Activated naive CD8-positive, alpha-beta T cell treated with anti-CD3 and anti-CD28 coated beads, Interleukin-2, amount 50 U/mL, for 24 hours (primary cell): ENCODE data around the gene TRNP1.

Experiments used
- ATAC-seq: fragments of 150-1000 bp; cut with Tn5 transposase; one replicate; pipeline ENCODE4 v1.10.0; 2021
- DNase-seq: peaks from one replicate; pipeline ENCODE4 v3.0.0; 2021
- H3K27ac Mint-ChIP-seq: one replicate; pipeline ENCODE4 v1.8.0; 2021; ENCODE audit warnings: mild to moderate bottlenecking, mixed read lengths
- H3K27me3 Mint-ChIP-seq: one replicate; pipeline ENCODE4 v1.8.0; 2021; ENCODE audit warnings: mixed read lengths
- H3K36me3 Mint-ChIP-seq: one replicate; pipeline ENCODE4 v1.8.0; 2021; ENCODE audit warnings: low read depth, mixed read lengths
- H3K4me1 Mint-ChIP-seq: one replicate; pipeline ENCODE4 v1.8.0; 2021; ENCODE audit warnings: mixed read lengths
- H3K4me3 Mint-ChIP-seq: one replicate; pipeline ENCODE4 v1.8.0; 2021; ENCODE audit warnings: mild to moderate bottlenecking, moderate library complexity, mixed read lengths
- H3K9me3 Mint-ChIP-seq: one replicate; pipeline ENCODE4 v1.8.0; 2021; ENCODE audit warnings: mixed read lengths

Gene TRNP1

DNA sequence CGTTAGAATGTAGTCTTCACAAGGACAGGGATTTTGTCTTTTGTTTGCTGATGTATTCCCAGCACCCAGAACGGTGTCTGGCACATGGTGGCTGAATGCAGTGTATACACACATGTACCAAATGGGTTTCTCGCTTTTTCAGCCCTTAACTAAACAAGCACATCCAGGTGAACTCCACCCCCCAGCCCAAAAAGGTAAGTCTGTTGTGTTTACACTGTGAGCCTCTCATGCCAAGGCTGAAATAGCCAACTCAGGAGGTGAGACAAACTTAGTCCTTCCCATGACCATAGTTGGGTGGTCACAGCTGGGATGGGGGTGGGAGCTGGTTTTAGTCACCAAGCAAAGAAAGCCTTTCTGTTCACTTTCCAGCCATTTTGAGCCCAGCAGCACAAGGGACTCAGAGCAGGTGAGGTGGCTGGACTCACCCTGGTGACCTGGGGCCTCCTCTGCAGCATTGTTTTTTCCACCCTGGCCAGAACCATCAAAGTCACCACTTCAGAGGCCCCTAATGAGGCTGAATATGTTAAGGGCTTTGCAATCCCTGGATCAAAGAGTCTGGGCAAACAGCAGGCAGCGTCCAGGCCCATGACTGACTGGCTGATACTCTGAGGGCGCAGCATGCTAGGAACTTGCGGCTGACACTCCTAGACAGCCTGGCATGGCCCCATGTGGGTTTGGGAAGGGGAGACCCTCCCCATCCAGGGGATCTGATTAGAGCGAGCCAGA, 10.4 kb downstream of the TRNP1 start:
- Mint-ChIP-seq H3K36me3 (no peaks in the 10 kb centered on the region), H3K4me3 (no peak overlapping the region), H3K4me1 (peaks cover 3% of the 10 kb centered on the region), H3K9me3 (no peaks in the 10 kb centered on the region), H3K27me3 (no peaks in the 10 kb centered on the region), H3K27ac (no peak overlapping the region)
- DNase-seq (no peak), ATAC-seq (no peak)

DNA sequence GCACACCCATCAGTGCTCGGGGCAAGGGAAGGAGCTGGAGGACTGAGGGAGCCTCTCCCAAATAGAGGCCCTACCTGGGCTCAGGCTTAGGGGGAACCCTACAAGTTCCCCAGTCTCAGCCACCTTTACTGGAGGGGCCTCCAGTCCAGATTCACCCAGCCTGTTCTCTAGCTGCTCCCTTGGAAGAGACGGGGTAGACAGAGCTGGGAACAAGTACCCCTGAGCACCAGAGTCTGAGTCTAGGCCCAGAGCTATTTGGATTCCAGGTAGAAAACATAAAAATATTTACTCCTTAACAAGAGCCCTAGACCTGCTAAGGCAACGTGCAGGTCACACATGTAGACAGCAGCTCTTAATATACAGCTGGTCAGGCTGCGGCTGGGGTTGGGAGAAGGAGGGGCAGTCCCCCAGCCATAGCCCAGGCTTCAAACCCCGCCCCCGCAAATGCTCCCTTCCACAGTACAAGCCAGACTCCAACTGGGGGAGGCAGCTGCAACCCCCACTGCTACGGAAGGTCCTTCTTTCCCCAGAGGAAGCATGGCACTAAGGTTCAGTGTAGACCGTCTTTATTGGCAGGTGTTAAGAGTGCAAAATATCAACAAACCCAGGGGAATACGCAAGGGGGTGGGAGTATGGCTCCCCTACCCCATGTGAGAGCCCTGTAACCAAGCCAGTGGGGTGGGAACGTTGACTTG, 11.1 kb downstream of the TRNP1 start:
- DNase-seq (no peak), ATAC-seq (no peak)
- H3K4me3 Mint-ChIP-seq, result no peak overlapping the region
- no peaks in the 10 kb centered on the region for H3K9me3 Mint-ChIP-seq
- no peak overlapping the region for H3K27ac Mint-ChIP-seq
- peaks cover 3% of the 10 kb centered on the region for H3K4me1 Mint-ChIP-seq
- H3K27me3 Mint-ChIP-seq, result no peaks in the 10 kb centered on the region
- no peaks in the 10 kb centered on the region for H3K36me3 Mint-ChIP-seq

DNA sequence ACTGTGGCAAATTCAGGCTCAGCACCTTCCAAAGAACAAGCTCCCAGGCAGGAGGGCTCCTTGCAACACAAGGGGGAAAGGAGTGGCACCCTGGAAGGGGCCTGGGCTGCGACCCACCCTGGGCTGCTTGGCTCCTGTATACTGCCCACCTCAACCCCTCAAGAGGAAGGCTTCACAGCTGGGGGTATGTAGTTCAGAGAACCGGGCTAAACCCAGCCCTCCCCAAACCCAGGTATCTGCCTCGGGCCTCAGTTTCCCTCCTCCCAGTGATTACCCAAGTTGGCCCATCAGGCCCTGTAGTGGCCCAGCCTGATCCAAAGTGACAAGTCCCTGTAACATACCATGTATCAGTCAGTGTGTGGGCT, 11.7 kb downstream of the TRNP1 start:
- DNase-seq (no peak), ATAC-seq (no peak)
- no peaks in the 10 kb centered on the region for H3K9me3 Mint-ChIP-seq
- H3K27ac Mint-ChIP-seq, result no peak overlapping the region
- H3K27me3 Mint-ChIP-seq, result no peaks in the 10 kb centered on the region
- no peaks in the 10 kb centered on the region for H3K36me3 Mint-ChIP-seq
- peaks cover 3% of the 10 kb centered on the region for H3K4me1 Mint-ChIP-seq
- H3K4me3 Mint-ChIP-seq, result no peak overlapping the region

DNA sequence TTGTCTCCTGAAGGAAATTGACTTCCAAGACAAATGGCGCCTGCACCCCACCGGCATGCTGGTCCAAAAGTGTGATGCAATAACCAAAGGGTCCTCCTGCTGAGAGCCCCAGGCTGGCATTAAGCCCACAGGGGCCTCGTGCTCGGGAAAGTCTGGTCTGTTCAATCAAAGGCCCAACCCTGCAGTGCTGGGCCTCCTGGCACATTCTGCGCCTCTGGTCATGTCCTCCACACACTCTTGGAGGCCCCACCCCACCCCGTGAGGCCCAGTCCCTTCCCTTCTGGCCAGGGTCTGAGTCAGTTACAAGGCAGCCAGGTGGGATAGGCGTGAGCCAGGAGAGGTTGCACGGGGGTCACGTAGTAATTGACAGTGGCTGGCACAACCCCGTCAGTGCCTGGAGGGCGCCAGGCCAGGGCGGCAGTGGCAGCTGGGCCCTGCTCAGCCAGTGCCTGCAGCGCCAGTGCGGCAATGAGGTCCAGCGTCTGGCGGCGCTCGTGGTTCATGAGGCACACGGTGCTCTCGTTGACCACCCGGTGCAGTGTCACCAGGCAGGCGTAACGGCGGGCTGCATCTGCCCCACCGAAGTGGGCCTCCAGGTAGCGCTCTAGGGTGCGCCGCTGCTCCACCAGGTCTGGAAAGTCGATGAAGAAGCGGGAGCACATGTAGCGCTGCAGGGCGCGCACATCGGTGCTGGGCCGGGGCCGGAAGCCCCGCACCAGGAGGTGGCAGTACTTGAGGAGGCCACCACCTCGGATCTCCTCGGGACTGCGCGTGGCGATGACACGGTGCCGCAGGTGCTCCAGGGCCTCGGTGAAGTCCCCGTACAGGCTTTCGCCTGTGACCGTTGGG, 12.4 kb downstream of the TRNP1 start:
- ATAC-seq (no peak), DNase-seq (no peak)
- Mint-ChIP-seq H3K36me3 (no peaks in the 10 kb centered on the region), H3K4me3 (no peak overlapping the region), H3K4me1 (peaks cover 3% of the 10 kb centered on the region), H3K27me3 (peaks cover 5% of the 10 kb centered on the region), H3K27ac (no peak overlapping the region), H3K9me3 (no peaks in the 10 kb centered on the region)

DNA sequence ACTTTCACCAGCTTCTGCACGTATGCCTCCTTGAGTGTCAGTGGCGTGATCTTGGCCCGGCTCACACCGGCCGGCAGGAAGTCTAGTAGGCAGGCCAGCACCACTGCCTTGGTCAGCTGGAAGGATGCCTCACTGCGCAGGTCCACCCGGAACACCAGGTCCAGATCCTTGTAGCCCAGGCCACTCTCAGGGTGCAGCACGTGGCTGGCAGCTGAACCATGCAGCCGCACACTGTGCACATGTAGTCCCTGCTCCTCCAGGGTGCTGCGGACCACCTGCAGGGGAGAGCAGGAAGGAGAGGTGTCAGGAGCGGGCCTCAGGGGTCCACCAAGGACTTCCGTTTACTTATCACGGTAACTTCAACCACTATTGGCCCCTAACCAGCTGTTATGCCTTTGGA, 13.2 kb downstream of the TRNP1 start:
- peaks cover 3% of the 10 kb centered on the region for H3K4me1 Mint-ChIP-seq
- H3K4me3 Mint-ChIP-seq, result no peak overlapping the region
- no peak overlapping the region for H3K27ac Mint-ChIP-seq
- no peak for ATAC-seq
- no peaks in the 10 kb centered on the region for H3K36me3 Mint-ChIP-seq
- no peak for DNase-seq
- H3K27me3 Mint-ChIP-seq, result peaks cover 9% of the 10 kb centered on the region
- H3K9me3 Mint-ChIP-seq, result no peaks in the 10 kb centered on the region

DNA sequence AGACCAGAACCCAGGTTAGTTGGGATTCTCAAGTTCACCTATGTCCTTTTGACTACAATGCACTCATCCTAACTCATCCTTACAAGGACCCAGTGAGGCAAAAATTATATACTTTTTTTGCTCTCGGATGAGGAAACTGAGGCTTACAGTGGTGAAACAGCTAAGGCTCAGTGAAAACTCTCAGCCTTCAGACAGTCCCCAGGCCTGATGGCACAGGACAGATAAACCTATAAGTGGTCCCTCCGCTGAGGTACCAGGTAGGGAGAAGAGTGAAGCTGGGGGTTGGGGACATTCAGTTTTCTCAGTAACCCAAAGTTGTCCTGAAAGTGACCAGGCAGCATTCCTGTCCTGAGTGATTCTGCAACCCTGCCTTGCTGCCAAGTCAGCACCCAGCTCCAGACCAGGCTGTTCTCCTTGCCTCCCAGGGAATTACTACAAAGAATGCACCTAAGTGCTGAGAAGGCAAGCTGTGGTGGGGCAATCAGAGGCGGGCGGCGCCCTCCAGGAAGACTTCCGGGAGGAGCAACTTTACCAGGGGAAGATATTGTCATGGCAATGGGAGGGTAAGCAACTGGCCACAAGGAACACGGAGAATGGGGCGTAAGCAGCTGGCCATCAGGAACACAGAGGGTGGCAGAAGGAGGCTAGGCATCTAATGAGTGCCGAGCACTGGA, 14.6 kb downstream of the TRNP1 start:
- DNase-seq (no peak), ATAC-seq (no peak)
- no peaks in the 10 kb centered on the region for H3K36me3 Mint-ChIP-seq
- H3K4me3 Mint-ChIP-seq, result no peak overlapping the region
- peaks cover 20% of the 10 kb centered on the region for H3K27me3 Mint-ChIP-seq
- peaks cover 5% of the 10 kb centered on the region for H3K4me1 Mint-ChIP-seq
- H3K9me3 Mint-ChIP-seq, result no peaks in the 10 kb centered on the region
- no peak overlapping the region for H3K27ac Mint-ChIP-seq

DNA sequence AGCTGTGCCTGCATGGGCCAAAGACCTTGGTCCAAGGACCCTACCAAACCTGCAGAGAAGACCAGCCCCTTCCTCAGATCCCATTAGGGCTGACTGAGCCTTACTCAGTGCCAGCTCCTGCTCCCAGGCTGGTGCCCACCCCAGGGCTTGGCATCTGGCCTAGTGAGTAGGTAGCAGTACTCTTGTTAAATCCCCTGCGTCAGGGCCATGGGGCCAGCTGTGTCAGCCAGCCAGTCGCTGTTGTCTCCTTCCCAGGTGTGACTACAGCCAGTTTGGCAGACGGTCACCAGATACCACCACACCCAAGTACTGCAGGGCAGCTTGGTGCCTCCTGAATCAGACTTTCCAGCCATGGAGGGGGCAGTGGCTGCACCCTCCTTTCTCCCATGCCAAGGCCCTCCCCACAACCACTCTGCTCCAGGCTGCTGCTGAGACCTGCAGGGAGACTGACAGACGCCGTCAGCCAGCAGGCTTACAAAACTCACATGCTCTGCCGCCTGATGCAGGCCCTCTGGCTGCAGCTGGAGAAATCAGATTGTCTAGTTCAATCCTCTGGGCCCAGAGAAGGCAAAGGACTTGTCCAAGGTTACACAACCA, 16.2 kb downstream of the TRNP1 start:
- Mint-ChIP-seq H3K4me3 (no peak overlapping the region), H3K27me3 (peaks cover 24% of the 10 kb centered on the region), H3K9me3 (no peaks in the 10 kb centered on the region), H3K27ac (no peak overlapping the region), H3K36me3 (no peaks in the 10 kb centered on the region), H3K4me1 (peaks cover 7% of the 10 kb centered on the region)
- no peak for ATAC-seq
- no peak for DNase-seq

DNA sequence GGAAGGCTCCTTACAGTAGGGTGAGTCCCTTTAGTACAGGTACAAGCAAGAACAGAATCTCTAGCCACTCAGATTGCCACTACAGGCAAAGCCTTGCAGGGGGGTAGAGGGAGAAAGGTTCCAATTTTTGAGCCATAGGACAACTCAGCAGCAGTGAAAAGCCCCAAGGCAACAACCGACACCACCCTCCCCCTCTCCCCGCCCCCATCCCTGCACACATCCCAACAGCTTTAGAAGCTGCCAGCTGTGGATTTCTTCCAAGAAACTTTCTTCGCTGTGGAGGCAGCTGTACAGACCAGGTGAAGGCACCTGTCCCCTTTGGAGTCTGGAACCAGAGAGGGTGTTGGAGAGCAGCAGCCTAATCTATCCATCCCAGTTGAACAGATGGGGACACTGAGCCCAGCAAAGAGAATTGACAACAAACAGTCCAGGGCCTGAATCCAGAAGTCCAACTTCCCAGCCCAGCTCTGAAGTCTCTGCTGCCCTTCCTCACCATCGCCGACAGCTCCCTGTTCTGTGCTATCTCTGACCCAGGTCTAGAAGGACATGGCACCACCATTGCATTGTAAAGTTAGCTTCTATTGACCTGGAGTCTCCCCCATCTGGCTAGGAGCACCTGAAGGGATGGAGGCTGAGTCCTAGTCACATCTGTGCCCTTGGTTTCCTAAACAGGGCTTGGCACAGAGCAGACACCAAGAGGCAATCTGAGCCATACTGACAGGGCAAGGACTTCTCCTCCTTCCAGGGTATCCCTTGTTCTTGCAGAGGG, 16.9 kb downstream of the TRNP1 start:
- H3K27me3 Mint-ChIP-seq, result peaks cover 26% of the 10 kb centered on the region

DNA sequence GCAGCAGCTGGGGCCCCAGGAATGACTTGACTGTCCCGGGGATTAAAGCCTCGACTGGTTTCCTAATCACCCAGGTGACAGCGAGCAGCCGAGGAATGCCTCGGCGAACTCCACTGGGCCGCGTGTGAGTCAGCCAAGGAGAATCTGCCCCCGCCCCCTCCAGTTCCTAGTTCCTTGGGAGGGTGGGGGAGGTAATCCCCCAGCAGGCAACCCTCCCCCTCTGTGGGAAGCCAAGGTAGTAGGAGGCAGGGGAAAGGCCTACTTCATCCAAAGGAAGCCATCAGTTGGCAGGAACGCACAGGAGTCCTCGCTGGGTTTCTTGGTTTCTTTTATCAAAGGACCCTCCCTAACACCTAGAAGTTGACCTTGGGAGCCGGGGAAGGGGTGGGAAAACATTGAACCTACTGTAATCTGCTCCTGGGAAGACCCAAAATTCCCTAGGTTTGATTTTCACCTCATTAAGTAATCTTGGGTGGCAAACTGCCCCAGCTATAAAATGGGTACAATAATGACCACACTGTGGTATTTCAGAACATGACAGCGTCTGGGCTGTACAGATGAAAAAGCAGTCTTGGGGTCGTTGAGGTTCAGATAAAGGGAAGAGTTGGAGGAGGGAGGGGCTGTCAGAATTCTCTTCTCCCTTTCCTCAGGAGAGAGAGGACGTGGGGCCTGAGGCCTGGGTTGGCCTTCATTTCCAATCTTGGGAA, 17.7 kb downstream of the TRNP1 start:
- no peak for DNase-seq
- peaks cover 7% of the 10 kb centered on the region for H3K4me1 Mint-ChIP-seq
- H3K27me3 Mint-ChIP-seq, result peaks cover 26% of the 10 kb centered on the region
- no peaks in the 10 kb centered on the region for H3K9me3 Mint-ChIP-seq
- no peaks in the 10 kb centered on the region for H3K36me3 Mint-ChIP-seq
- no peak overlapping the region for H3K27ac Mint-ChIP-seq
- H3K4me3 Mint-ChIP-seq, result peak overlapping the region; percentile 34
- no peak for ATAC-seq

More for the DNA sequence above, 16.9 kb downstream of the TRNP1 start:
- H3K9me3 Mint-ChIP-seq, result no peaks in the 10 kb centered on the region
- H3K36me3 Mint-ChIP-seq, result no peaks in the 10 kb centered on the region
- H3K27ac Mint-ChIP-seq, result no peak overlapping the region
- H3K4me1 Mint-ChIP-seq, result peaks cover 7% of the 10 kb centered on the region
- no peak for DNase-seq
- ATAC-seq, result no peak
- no peak overlapping the region for H3K4me3 Mint-ChIP-seq

DNA sequence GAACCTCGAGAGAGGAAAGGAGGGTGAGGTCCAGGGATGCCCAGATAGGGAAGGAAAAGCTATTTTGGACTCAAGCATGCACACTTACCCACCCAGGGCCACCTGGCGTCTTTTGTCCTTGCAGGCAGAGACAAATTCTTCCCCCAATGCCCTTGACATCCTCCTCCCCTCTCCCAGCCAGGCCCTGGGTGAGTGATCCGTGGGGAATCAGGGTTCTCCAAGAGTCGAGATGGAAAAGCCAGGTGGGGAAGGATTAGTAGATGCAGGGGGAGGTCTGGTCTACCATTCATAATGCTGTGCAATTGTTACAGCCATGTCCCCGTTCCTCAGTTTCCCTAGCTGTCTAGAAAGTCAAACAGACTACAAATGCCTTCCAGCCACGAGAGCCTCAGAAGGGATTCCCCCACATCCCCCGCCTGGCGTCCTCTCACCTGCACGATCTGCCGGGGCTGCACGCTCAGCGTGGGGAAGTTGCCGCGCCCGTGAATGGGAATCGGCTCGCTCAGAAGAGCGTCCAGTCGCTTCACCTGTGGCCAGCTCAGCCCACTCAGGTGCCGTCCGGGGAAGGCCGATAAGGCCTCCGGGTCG, 18.6 kb downstream of the TRNP1 start:
- Mint-ChIP-seq H3K27ac (no peak overlapping the region), H3K4me1 (peaks cover 7% of the 10 kb centered on the region), H3K9me3 (no peaks in the 10 kb centered on the region), H3K36me3 (no peaks in the 10 kb centered on the region), H3K4me3 (peak overlapping the region; percentile 34), H3K27me3 (peaks cover 26% of the 10 kb centered on the region)
- DNase-seq (no peak), ATAC-seq (no peak)

DNA sequence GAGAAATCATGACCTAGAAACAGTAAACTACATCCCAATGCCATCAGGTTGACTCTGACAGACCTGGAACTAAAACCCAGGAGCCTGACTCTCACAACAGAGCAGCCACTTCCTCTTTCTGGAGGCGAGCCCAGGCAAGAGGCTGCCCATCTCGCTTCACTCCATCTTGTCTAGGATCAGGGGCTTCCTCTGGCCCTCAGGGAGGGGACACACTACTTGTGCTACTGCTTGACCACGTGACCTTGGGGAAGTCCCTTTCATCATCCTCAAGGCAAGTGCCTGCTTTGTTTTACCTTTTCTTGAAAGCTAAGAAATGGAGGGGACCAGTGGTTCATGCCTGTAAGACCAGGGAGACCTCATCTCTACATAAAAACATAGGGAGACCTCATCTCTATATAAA, 21.8 kb downstream of the TRNP1 start:
- no peaks in the 10 kb centered on the region for H3K9me3 Mint-ChIP-seq
- H3K4me1 Mint-ChIP-seq, result peaks cover 7% of the 10 kb centered on the region
- H3K27ac Mint-ChIP-seq, result no peak overlapping the region
- H3K27me3 Mint-ChIP-seq, result peaks cover 26% of the 10 kb centered on the region
- no peak for ATAC-seq
- no peak for DNase-seq
- H3K36me3 Mint-ChIP-seq, result no peaks in the 10 kb centered on the region
- H3K4me3 Mint-ChIP-seq, result no peak overlapping the region

DNA sequence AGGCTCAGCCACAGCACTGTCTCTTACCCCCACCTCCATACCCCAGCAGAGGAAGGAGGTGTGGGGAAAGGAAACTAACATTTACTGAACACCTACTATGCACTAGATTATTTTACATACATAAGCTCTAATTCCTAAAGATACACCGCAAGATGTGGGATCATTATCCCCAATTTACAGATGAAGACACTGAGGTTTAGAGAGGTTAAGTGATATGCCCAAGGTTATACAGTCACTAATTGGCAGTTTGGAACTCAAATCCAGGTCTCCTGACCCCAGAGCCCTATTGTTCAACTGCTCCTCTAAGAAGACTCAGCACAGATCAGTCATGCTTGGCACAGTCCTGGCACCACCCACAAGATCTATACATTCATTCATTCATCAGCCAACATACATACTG, 22.9 kb downstream of the TRNP1 start:
- no peak overlapping the region for H3K4me3 Mint-ChIP-seq
- H3K27ac Mint-ChIP-seq, result no peak overlapping the region
- H3K27me3 Mint-ChIP-seq, result peaks cover 20% of the 10 kb centered on the region
- H3K4me1 Mint-ChIP-seq, result peaks cover 7% of the 10 kb centered on the region
- no peaks in the 10 kb centered on the region for H3K9me3 Mint-ChIP-seq
- no peak for ATAC-seq
- no peaks in the 10 kb centered on the region for H3K36me3 Mint-ChIP-seq
- DNase-seq, result no peak

DNA sequence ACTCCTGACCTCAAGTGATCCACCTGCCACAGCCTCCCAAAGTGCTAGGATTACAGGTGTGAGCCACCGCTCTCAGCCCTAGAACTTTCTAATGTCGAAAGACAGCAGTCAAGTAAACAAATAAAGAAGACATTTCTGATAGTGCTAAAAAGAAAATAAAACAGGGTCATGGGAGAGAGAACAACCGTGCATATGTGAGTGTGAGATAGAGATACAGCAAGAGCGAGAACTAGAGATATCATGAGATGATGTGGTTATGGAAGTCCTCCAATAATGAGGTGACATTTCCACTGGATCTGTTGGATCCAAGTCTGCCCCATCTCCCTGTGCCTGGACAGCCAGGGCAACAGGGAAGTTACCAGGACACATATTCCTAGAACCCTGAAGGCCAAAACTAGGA, 23.7 kb downstream of the TRNP1 start:
- Mint-ChIP-seq H3K27ac (no peak overlapping the region), H3K9me3 (no peaks in the 10 kb centered on the region)
- ATAC-seq, result no peak

More for the DNA sequence above, 23.7 kb downstream of the TRNP1 start:
- H3K27me3 Mint-ChIP-seq, result peaks cover 14% of the 10 kb centered on the region
- DNase-seq, result no peak
- no peaks in the 10 kb centered on the region for H3K36me3 Mint-ChIP-seq
- H3K4me3 Mint-ChIP-seq, result no peak overlapping the region
- H3K4me1 Mint-ChIP-seq, result peaks cover 5% of the 10 kb centered on the region
